CMK (cell line): ENCODE data around the gene RTP4.
"Not testable (repeated sequence)": the region's sequence is repeated elsewhere in the genome, so short reads cannot be mapped to it uniquely, and the experiment has no call there.

Source experiments
- DNase-seq: peaks from one replicate; pipeline ENCODE4 v3.0.0-alpha.2; 2010; ENCODE audit warnings: low read depth

RTP4 gene

GRCh38 chr3:187370051-187370450, 1.9 kb downstream of the RTP4 start:
- DNase-seq: no peak

- DNase-seq: no peak
Measured at GRCh38 chr3:187375581-187375980, 7.4 kb downstream of the RTP4 start.

GRCh38 chr3:187377842-187378241, 9.7 kb downstream of the RTP4 start:
- no peak for DNase-seq

- DNase-seq: no peak
Measured at GRCh38 chr3:187382609-187383151, 14.5 kb downstream of the RTP4 start.

- DNase-seq: no peak
Measured at GRCh38 chr3:187383246-187383645, 15.1 kb downstream of the RTP4 start.

- no peak for DNase-seq
Measured at GRCh38 chr3:187385296-187385695, 17.1 kb downstream of the RTP4 start.

GRCh38 chr3:187396661-187397060, 28.5 kb downstream of the RTP4 start:
- no peak for DNase-seq

- no peak for DNase-seq
Measured at GRCh38 chr3:187398955-187399354, 30.8 kb downstream of the RTP4 start.

GRCh38 chr3:187400756-187401155, 32.6 kb downstream of the RTP4 start:
- no peak for DNase-seq

- DNase-seq: no peak
Measured at GRCh38 chr3:187401856-187402255, 33.7 kb downstream of the RTP4 start.

GRCh38 chr3:187403768-187404288, 35.6 kb downstream of the RTP4 start:
- DNase-seq: no peak

- DNase-seq: no peak
Measured at GRCh38 chr3:187406927-187407326, 38.7 kb downstream of the RTP4 start.

- DNase-seq: not testable (repeated sequence)
Measured at GRCh38 chr3:187411991-187412781, 44.0 kb downstream of the RTP4 start.
